Smooth muscle cell (in vitro differentiated cells): ENCODE results near the gene TBX4. TPM values are rescaled to one million over a fixed set of nuclear protein-coding genes. Genes with fewer than 3 reads are reported as not detected.
"Not testable (repeated sequence)": the region's sequence is repeated elsewhere in the genome, so short reads cannot be mapped to it uniquely, and the experiment has no call there.

Experiments
- DNase-seq: peaks from one replicate; lab custom pipeline; 2025; ENCODE audit not compliant: unreplicated experiment; lab: John Stamatoyannopoulos, UW
- H2AFZ ChIP-seq: fragments of 200-600 bp; sonication (generic); 2 replicates; pipeline ENCODE4 v1.6.0; 2016; ENCODE audit warnings: antibody characterized with exemption, low read depth, mild to moderate bottlenecking
- H3F3A ChIP-seq: fragments of 200-600 bp; sonication (generic); 2 replicates; pipeline ENCODE4 v1.6.0; 2017; ENCODE audit warnings: antibody characterized with exemption, low read depth
- H3K27ac ChIP-seq: fragments of 200-600 bp; sonication (generic); 2 replicates; pipeline ENCODE4 v1.5.1; 2016; ENCODE audit warnings: low read depth, mild to moderate bottlenecking
- H3K27me3 ChIP-seq: fragments of 200-600 bp; sonication (generic); 2 replicates; pipeline ENCODE4 v1.6.1; 2016; ENCODE audit warnings: low read depth, mild to moderate bottlenecking
- H3K36me3 ChIP-seq: fragments of 200-600 bp; sonication (generic); 2 replicates; pipeline ENCODE4 v1.5.1; 2016; ENCODE audit warnings: low read depth
- H3K4me1 ChIP-seq: fragments of 200-600 bp; sonication (generic); 2 replicates; pipeline ENCODE4 v1.5.1; 2016; ENCODE audit warnings: low read depth
- H3K4me2 ChIP-seq: fragments of 200-600 bp; sonication (generic); 2 replicates; pipeline ENCODE4 v1.6.0; 2016; ENCODE audit warnings: mild to moderate bottlenecking
- H3K4me3 ChIP-seq: fragments of 200-600 bp; sonication (generic); 2 replicates; pipeline ENCODE4 v1.5.1; 2016; ENCODE audit warnings: mild to moderate bottlenecking
- H3K79me2 ChIP-seq: fragments of 200-600 bp; sonication (generic); 2 replicates; pipeline ENCODE4 v1.6.0; 2016; ENCODE audit warnings: low read depth, mild to moderate bottlenecking
- H3K9ac ChIP-seq: fragments of 200-600 bp; sonication (generic); 2 replicates; pipeline ENCODE4 v1.6.0; 2016; ENCODE audit warnings: low read depth
- H3K9me3 ChIP-seq: fragments of 200-600 bp; sonication (generic); replicated peaks from 2 replicates; pipeline ENCODE4 v1.5.1; 2016; ENCODE audit warnings: low read depth
- H4K20me1 ChIP-seq: fragments of 200-600 bp; sonication (generic); 2 replicates; pipeline ENCODE4 v1.6.0; 2016; ENCODE audit warnings: low read depth
- WGBS: methylation state at CpG from one replicate; pipeline ENCODE4 v1.1.7; 2016; ENCODE audit warnings: low lambda C conversion rate; 5-methylcytosine and 5-hydroxymethylcytosine counted together
- polyA plus RNA-seq: library from polyadenylated mRNA; unstranded; fragments of >200 nt; fragmentation: Nextera tagmentation; extraction: Ambion mirVana; gene quantifications from 2 replicates; pipeline ENCODE4 v1.2.1, GENCODE V29; 2016
- total RNA-seq: library from RNA; depleted of rRNA; stranded (reverse); fragments of >200 nt; gene quantifications from 2 replicates; pipeline ENCODE4 v1.2.3, GENCODE V29; 2014
- TF ChIP-seq, protein P1 (sequence below): fragments of 200-600 bp; sonication (generic); IDR thresholded peaks from 2 replicates; pipeline ENCODE4 v1.5.1; 2017; ENCODE audit warnings: borderline replicate concordance, mild to moderate bottlenecking, antibody characterized with exemption; ENCODE audit not compliant: insufficient read depth, poor library complexity, severe bottlenecking

Gene TBX4
- total and polyA plus RNA-seq, 2 experiments from 2014 or later, result 14.1 to 22.7 TPM

DNA sequence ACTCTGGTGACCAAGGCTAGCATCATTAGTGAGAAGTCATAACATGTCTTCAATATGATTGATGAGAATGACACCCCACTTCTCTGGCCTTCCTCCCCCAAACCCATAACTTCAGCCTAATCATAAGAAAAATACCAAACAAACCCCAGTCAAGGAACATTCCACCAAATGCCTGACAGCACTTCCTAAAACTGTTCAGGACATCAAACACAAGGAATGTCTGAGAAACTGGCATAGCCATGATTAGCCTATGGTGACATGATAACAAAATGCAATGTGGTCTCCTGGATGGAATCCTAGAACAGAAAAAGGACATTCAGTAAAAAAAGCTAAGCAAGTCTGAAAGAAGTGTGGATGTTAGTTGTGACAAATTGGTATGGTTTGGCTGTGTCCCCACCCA lies 24.7 kb upstream of the TBX4 start:
- Histone ChIP-seq H3K4me3 (no peak overlapping the region), H3F3A (no peaks in the 10 kb centered on the region), H3K4me2 (no peak overlapping the region), H3K27ac (no peak overlapping the region), H4K20me1 (no peaks in the 10 kb centered on the region), H3K9me3 (no peaks in the 10 kb centered on the region), H2AFZ (no peak overlapping the region), H3K36me3 (no peaks in the 10 kb centered on the region), H3K4me1 (no peaks in the 10 kb centered on the region), H3K79me2 (no peaks in the 10 kb centered on the region), H3K27me3 (no peaks in the 10 kb centered on the region), H3K9ac (no peak overlapping the region)
- TF ChIP-seq, protein P1, sequence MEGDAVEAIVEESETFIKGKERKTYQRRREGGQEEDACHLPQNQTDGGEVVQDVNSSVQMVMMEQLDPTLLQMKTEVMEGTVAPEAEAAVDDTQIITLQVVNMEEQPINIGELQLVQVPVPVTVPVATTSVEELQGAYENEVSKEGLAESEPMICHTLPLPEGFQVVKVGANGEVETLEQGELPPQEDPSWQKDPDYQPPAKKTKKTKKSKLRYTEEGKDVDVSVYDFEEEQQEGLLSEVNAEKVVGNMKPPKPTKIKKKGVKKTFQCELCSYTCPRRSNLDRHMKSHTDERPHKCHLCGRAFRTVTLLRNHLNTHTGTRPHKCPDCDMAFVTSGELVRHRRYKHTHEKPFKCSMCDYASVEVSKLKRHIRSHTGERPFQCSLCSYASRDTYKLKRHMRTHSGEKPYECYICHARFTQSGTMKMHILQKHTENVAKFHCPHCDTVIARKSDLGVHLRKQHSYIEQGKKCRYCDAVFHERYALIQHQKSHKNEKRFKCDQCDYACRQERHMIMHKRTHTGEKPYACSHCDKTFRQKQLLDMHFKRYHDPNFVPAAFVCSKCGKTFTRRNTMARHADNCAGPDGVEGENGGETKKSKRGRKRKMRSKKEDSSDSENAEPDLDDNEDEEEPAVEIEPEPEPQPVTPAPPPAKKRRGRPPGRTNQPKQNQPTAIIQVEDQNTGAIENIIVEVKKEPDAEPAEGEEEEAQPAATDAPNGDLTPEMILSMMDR, result no peak
- DNase-seq, result no peak

DNA sequence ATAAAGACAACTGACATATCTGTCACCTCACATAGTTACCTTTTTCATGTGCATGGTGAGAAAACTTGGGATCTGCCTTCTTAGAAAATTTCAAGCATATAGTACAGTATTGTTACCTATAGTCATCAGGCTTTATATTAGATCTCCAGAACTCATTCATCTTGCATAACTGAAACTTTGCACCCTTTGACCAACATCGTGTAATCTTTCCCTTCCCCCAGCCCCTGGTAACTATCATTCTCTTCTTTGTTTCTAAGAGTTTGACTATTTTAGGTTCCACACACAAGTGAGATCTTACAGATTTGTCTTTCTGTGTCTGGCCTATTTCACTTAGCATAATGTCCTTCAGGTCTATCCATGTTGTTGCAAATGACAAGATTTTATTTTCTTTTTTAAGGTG lies 22.9 kb upstream of the TBX4 start:
- H3K36me3 ChIP-seq, result no peaks in the 10 kb centered on the region
- TF ChIP-seq, protein P1, result no peak
- H3K4me2 ChIP-seq, result no peak overlapping the region
- H3K27ac ChIP-seq, result no peak overlapping the region
- no peaks in the 10 kb centered on the region for H4K20me1 ChIP-seq
- no peaks in the 10 kb centered on the region for H3K4me1 ChIP-seq
- no peaks in the 10 kb centered on the region for H3K79me2 ChIP-seq
- WGBS, result 83% methylated on average over 1 of the region's 1 CpG
- H3K4me3 ChIP-seq, result no peak overlapping the region
- no peaks in the 10 kb centered on the region for H3K9me3 ChIP-seq
- DNase-seq, result no peak
- no peaks in the 10 kb centered on the region for H3K27me3 ChIP-seq
- H3F3A ChIP-seq, result no peaks in the 10 kb centered on the region
- no peak overlapping the region for H2AFZ ChIP-seq
- no peak overlapping the region for H3K9ac ChIP-seq

DNA sequence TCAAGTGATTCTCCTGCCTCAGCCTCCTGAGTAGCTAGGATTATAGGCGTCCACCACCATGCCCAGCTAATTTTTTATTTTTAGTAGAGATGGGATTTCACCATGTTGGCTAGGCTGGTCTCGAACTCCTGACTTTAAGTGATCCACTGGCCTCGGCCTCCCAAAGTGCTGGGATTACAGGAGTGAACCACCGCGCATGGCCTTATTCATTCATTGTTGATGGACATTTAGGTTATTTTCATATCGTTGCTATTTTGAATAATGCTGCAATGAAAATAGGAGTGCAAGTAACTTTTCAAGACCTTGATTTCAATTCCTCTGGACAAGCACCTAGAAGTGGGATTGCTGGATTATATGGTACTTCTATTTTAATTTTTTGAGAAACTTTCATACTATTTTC lies 22.4 kb upstream of the TBX4 start:
- not testable (repeated sequence) for H3K9me3 ChIP-seq, H3K9ac ChIP-seq, H3K27ac ChIP-seq, DNase-seq, H3K4me2 ChIP-seq, H2AFZ ChIP-seq, H3K36me3 ChIP-seq, H3K4me3 ChIP-seq, H4K20me1 ChIP-seq, H3K79me2 ChIP-seq, H3K27me3 ChIP-seq, H3K4me1 ChIP-seq, H3F3A ChIP-seq
- 97% methylated on average over 6 of the region's 6 CpGs for WGBS

DNA sequence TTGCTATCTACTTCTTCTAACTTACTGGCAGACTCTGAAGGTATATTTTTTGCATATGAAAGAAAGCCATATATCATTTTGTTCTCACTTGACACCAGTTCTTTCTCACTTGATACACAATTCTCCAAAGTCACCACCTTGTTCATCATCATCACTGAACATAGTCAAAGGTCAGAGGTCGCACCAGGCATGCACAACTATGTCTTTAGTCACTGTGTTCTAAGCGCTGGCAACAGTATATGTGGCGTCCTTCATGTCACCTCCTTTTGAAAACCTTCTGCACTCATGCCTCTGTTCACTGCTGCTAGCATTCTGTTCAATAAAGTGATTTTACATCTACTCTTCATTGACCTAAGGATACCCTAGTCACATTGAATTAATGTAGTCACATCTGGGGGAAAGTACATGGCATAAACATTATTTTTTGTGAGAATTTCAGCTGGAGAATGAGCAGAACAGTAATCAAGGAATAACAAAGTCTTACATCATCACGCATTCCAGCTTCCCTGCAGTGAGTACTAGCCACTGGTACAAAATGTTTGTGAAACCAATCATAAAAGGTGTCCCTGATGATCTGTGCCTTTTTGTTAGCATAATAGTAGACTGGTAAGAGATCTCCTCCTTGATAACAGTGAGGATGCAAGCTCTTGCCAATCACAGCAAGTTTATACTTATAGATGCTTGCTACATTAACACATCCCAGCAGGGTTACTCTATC lies 20.5 kb upstream of the TBX4 start:
- Histone ChIP-seq H3K9ac (no peak overlapping the region), H3K36me3 (peaks cover 3% of the 10 kb centered on the region), H3K27me3 (no peaks in the 10 kb centered on the region), H3K27ac (no peak overlapping the region), H4K20me1 (no peaks in the 10 kb centered on the region), H3K4me1 (no peaks in the 10 kb centered on the region), H3K9me3 (peaks cover 5% of the 10 kb centered on the region), H3F3A (no peaks in the 10 kb centered on the region), H3K4me3 (no peak overlapping the region), H3K79me2 (no peaks in the 10 kb centered on the region), H3K4me2 (no peak overlapping the region), H2AFZ (no peak overlapping the region)
- TF ChIP-seq, protein P1, result no peak
- no peak for DNase-seq
- 84% methylated on average over 4 of the region's 4 CpGs for WGBS
